Mucosa of gallbladder (tissue), 1 donor: ENCODE measurements around the gene LINGO4. TPM values are rescaled to one million over a fixed set of nuclear protein-coding genes. Genes with fewer than 3 reads are reported as not detected.

Experiments
- total RNA-seq: library from RNA; stranded (reverse); gene quantifications from one replicate; pipeline ENCODE4 v1.2.1, GENCODE V29; 2021
- donor health status: DM: no; HTN: no; CAD: no.

LINGO4 gene
- total RNA-seq, 1 donor from 2014 or later = 0.09 TPM

Other genes starting within 250 kb of the LINGO4 start
- 58.3 TPM for gene SNX27, start 193.4 kb downstream of the LINGO4 start, total RNA-seq
- gene CELF3, start 88.6 kb downstream of the LINGO4 start, total RNA-seq = 0.40 TPM
- gene RIIAD1, start 83.9 kb downstream of the LINGO4 start, total RNA-seq = 0.95 TPM
- 57.7 TPM for gene MRPL9, start 41.9 kb downstream of the LINGO4 start, total RNA-seq
- 10.6 TPM for gene TDRKH, start 14.9 kb downstream of the LINGO4 start, total RNA-seq
- 9.5 TPM for gene RORC, start 26.4 kb upstream of the LINGO4 start, total RNA-seq
- 1.2 TPM for gene C2CD4D, start 34.4 kb upstream of the LINGO4 start, total RNA-seq
- gene THEM5, start 48.3 kb upstream of the LINGO4 start, total RNA-seq = not detected
- 12.0 TPM for gene THEM4, start 104.1 kb upstream of the LINGO4 start, total RNA-seq
- gene S100A10, start 188.4 kb upstream of the LINGO4 start, total RNA-seq = 212 TPM
- gene S100A11, start 231.6 kb upstream of the LINGO4 start, total RNA-seq = 308 TPM